K562 (cell line): ENCODE results near the gene CDK14. TPM values are rescaled to one million over a fixed set of nuclear protein-coding genes. Genes with fewer than 3 reads are reported as not detected.

Source experiments
- ELK1 ChIP-seq: sonication (generic); formaldehyde crosslinking; IDR thresholded peaks from 2 replicates; pipeline ENCODE4 v1.8.1; 2022; ENCODE audit warnings: missing genetic modification reagents
- HNRNPK ChIP-seq: fragments of 200-400 bp; formaldehyde crosslinking; IDR thresholded peaks from one replicate; pipeline ENCODE4 v1.6.1; 2018; ENCODE audit warnings: mild to moderate bottlenecking, low read depth, low read length; ENCODE audit not compliant: poor library complexity, severe bottlenecking
- MGA ChIP-seq: fragments of 450-650 bp; IDR thresholded peaks from 2 replicates; pipeline ENCODE4 v1.6.1; 2016; ENCODE audit warnings: mild to moderate bottlenecking, moderate library complexity
- RBM25 ChIP-seq: fragments of 200-400 bp; formaldehyde crosslinking; IDR thresholded peaks from 2 replicates; pipeline ENCODE4 v1.6.1; 2018; ENCODE audit warnings: low read length, low read depth, moderate library complexity; ENCODE audit not compliant: severe bottlenecking
- ZNF584 ChIP-seq: fragments of 200-800 bp; sonication (Bioruptor generic); IDR thresholded peaks from 2 replicates; pipeline ENCODE4 v1.6.1; 2016; ENCODE audit warnings: low read depth, mild to moderate bottlenecking, missing genetic modification characterization, missing compliant biosample characterization
- polyA plus RNA-seq, 8 experiments: library from polyadenylated mRNA; depleted of rRNA in 4 of 8; stranded (reverse) in 5 of 8; unstranded in 3 of 8; fragments of >200 nt; fragmentation: Nextera tagmentation in 2 of 8; fragmentation: Illumina TruSeq in 1 of 8; extraction: Ambion mirVana in 2 of 8; extraction: Trizol in 1 of 8; gene quantifications; 2 replicates each; pipeline versions ENCODE4 v1.2.1 to v1.2.3, GENCODE V29; 2011 to 2014; ENCODE audit warnings: inconsistent platforms in 1 of 8, missing spikeins in 1 of 8
- total RNA-seq, 7 experiments: library from RNA; depleted of rRNA in 6 of 7; stranded (reverse); fragments of >200 nt in 6 of 7; fragmentation: Illumina TruSeq in 2 of 7; extraction: Trizol in 2 of 7; gene quantifications; 2 replicates each; pipeline versions ENCODE4 v1.2.1 to v1.2.3, GENCODE V29; 2011 to 2021; ENCODE audit warnings: low replicate concordance in 1 of 7

Gene CDK14
- total and polyA plus RNA-seq, 9 of the 15 experiments (the other 6 are each of a cell fraction or from before 2014, with no cell fraction given), result 0.03 to 0.91 (median 0.16) TPM

DNA sequence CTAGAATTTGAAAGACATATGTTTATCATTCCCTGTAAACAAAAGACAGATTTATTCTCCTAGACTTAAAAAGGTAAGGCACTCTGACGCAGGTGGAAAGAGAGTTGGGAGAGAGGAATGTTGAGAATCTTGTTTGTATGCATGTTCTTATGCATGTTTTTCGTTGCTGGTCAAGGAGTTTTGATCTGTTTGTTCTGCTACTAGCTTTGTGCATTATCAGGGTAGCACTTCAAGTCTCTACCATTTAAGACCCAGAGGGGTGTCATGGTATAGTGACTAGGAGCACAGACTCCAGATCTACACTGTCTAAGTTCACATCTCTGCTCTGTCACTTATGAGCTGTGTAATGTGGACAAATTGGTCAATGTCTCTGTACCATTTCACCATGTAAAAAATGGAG lies 467.9 kb downstream of the CDK14 start (continued):
- TF ChIP-seq HNRNPK (no peak), ELK1 (CRISPR knock-in tag) (no peak), RBM25 (no peak), ZNF584 (CRISPR knock-in tag) (no peak), MGA (no peak)
- TF ChIP-seq, all 486 proteins: peak for 0
